GM21526 (cell line): ENCODE measurements around the gene CYP39A1.

ENCODE experiments used
- ATAC-seq: cut with Tn5 transposase; IDR thresholded peaks from one replicate; pipeline ENCODE4 v1.9.1; 2021; ENCODE audit warnings: moderate library complexity; ENCODE audit not compliant: unreplicated experiment, low FRiP score

CYP39A1 gene

GRCh38 chr6:46652603-46653438 is at the start of gene CYP39A1, which contains the start of gene SLC25A27:
TSS of gene CYP39A1 (minus strand) at chr6:46652818. CDS start at chr6:46652582, 236 bp downstream.
TSS of gene SLC25A27 (plus strand) at chr6:46652975. CDS start at chr6:46653193, 218 bp downstream.
- peak; percentile 100 for ATAC-seq

- no peak for ATAC-seq
Measured at GRCh38 chr6:46699970-46700369, 47.4 kb upstream of the CYP39A1 start.

- no peak for ATAC-seq
Measured at GRCh38 chr6:46690911-46691451, 38.4 kb upstream of the CYP39A1 start.

- no peak for ATAC-seq
Measured at GRCh38 chr6:46690141-46690755, 37.6 kb upstream of the CYP39A1 start.

GRCh38 chr6:46689657-46690056 is 37.0 kb upstream of the CYP39A1 start:
- ATAC-seq = no peak

GRCh38 chr6:46688966-46689335 is 36.3 kb upstream of the CYP39A1 start:
- ATAC-seq = no peak

GRCh38 chr6:46688117-46688965 is 35.7 kb upstream of the CYP39A1 start:
- ATAC-seq = no peak

- no peak for ATAC-seq
Measured at GRCh38 chr6:46687619-46688097, 35.0 kb upstream of the CYP39A1 start, which contains the start of gene TDRD6. TSS of gene TDRD6 (plus strand) at chr6:46687885. CDS start at chr6:46688129, 244 bp downstream.

GRCh38 chr6:46684771-46685170 is 32.2 kb upstream of the CYP39A1 start:
- ATAC-seq = no peak

GRCh38 chr6:46677314-46677654 is 24.7 kb upstream of the CYP39A1 start:
- ATAC-seq = peak; percentile 53

- ATAC-seq = peak; percentile 26
Measured at GRCh38 chr6:46676604-46677313, 24.1 kb upstream of the CYP39A1 start.

GRCh38 chr6:46674410-46674809 is 21.8 kb upstream of the CYP39A1 start:
- no peak for ATAC-seq

GRCh38 chr6:46667377-46667776 is 14.8 kb upstream of the CYP39A1 start:
- no peak for ATAC-seq

- ATAC-seq = no peak
Measured at GRCh38 chr6:46661483-46661882, 8.9 kb upstream of the CYP39A1 start.

GRCh38 chr6:46657642-46658041 is 5.0 kb upstream of the CYP39A1 start:
- no peak for ATAC-seq

GRCh38 chr6:46655803-46656202 is 3.2 kb upstream of the CYP39A1 start:
- no peak for ATAC-seq

- no peak for ATAC-seq
Measured at GRCh38 chr6:46653439-46654195, 999 bp upstream of the CYP39A1 start.

GRCh38 chr6:46652232-46652602 is 401 bp downstream of the CYP39A1 start:
- no peak for ATAC-seq

- ATAC-seq = no peak
Measured at GRCh38 chr6:46651816-46652215, 802 bp downstream of the CYP39A1 start.
